ENCODE data around the gene NFKBIL1.

DNA sequence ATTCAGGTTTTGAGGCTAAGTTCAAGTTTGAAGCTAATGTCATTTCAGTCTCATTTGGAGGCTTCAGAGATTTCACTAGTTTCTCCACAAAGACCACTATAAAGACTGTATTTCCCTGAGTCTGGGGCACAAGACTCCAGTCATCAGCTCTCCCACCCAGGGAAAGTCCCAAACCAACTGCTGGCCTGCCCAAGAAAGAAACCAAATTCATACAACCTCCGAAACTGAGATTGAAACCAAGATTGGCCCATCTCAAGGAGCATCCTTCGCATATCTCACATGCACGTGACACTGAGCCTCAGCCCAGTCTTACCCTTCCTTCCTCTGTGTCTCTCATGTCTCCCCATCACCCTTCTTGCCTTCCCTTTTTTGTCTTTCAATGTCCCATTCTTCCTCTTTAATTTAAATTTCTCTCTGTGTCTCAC lies 21.1 kb downstream of the NFKBIL1 start:
- no peak for TF ChIP-seq FOXA1 (IDR thresholded peaks at IDR 0.05)
- TF ChIP-seq ELF4 (IDR thresholded peaks at IDR 0.05): no peak
- TF ChIP-seq SUZ12 (IDR thresholded peaks at IDR 0.05): no peak
- no peak for TF ChIP-seq FOXK2 (IDR thresholded peaks at IDR 0.05)
- TF ChIP-seq, protein P1, sequence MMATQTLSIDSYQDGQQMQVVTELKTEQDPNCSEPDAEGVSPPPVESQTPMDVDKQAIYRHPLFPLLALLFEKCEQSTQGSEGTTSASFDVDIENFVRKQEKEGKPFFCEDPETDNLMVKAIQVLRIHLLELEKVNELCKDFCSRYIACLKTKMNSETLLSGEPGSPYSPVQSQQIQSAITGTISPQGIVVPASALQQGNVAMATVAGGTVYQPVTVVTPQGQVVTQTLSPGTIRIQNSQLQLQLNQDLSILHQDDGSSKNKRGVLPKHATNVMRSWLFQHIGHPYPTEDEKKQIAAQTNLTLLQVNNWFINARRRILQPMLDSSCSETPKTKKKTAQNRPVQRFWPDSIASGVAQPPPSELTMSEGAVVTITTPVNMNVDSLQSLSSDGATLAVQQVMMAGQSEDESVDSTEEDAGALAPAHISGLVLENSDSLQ (IDR thresholded peaks at IDR 0.05): no peak
- no peak for TF ChIP-seq SP1 (IDR thresholded peaks at IDR 0.05)
- TF ChIP-seq ZNF384 (IDR thresholded peaks at IDR 0.05): no peak
- no peak for TF ChIP-seq FOXM1 (IDR thresholded peaks at IDR 0.05; ENCODE audit: borderline replicate concordance)
- TF ChIP-seq HDGF (IDR thresholded peaks at IDR 0.05; ENCODE audit: borderline replicate concordance): no peak
- no peak for TF ChIP-seq TARDBP (IDR thresholded peaks at IDR 0.05)
- no peak for TF ChIP-seq BHLHE40 (IDR thresholded peaks at IDR 0.05; ENCODE audit: borderline replicate concordance)
- TF ChIP-seq NFRKB (IDR thresholded peaks at IDR 0.05): no peak
- no peak for TF ChIP-seq LEF1 (IDR thresholded peaks at IDR 0.05; ENCODE audit: borderline replicate concordance)
- TF ChIP-seq L3MBTL2 (conservative IDR thresholded peaks at IDR 0.05): no peak
